ENCODE results near the gene LKAAEAR1.

DNA sequence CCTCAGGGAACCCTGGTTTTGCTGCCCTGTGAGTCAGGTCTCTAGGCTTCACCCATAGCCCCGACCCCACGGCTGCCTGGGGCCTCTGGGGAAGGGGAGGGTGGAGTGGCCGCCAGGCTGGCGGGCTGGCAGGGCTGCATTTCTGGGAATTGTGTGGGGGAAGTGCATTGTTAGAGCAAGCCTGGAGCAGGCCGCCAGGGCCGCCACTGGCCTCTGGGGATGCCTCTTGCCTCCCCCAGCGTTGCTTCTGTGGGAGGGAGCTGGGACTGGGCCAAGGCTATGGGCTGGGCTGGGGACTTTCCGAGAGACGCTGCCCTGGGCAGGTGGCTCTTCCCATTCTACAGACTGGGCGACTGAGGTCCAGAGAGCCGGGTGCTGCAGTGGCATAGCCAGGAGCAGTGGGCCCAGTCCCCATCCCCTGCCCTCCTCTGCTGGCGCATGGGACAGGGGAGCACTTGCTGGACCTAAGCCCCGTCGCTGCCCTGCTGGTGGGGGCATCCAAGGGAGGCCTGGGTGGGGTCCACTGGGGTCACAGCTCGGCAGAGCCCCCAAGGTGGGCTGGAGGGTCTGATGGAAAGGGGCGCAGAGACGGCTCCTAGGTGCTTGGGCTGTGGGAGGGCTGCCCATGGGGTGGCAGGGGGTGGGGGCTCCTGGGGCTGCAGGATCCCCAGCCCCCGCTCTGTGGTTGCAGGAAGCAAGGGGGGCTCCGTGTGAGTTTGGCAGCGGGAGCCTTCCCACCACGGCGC lies 28.1 kb downstream of the LKAAEAR1 start:
- TF ChIP-seq POLR2AphosphoS5 (IDR thresholded peaks at IDR 0.05) = peak in 1 of 3 donors; percentile 22
- TF ChIP-seq, protein P1, sequence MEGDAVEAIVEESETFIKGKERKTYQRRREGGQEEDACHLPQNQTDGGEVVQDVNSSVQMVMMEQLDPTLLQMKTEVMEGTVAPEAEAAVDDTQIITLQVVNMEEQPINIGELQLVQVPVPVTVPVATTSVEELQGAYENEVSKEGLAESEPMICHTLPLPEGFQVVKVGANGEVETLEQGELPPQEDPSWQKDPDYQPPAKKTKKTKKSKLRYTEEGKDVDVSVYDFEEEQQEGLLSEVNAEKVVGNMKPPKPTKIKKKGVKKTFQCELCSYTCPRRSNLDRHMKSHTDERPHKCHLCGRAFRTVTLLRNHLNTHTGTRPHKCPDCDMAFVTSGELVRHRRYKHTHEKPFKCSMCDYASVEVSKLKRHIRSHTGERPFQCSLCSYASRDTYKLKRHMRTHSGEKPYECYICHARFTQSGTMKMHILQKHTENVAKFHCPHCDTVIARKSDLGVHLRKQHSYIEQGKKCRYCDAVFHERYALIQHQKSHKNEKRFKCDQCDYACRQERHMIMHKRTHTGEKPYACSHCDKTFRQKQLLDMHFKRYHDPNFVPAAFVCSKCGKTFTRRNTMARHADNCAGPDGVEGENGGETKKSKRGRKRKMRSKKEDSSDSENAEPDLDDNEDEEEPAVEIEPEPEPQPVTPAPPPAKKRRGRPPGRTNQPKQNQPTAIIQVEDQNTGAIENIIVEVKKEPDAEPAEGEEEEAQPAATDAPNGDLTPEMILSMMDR (IDR thresholded peaks at IDR 0.05) = no peak
- TF ChIP-seq POLR2A (IDR thresholded peaks at IDR 0.05) = no peak
- TF ChIP-seq EP300 (IDR thresholded peaks at IDR 0.05) = no peak
